Gastrocnemius medialis (tissue), 4 donors: ENCODE data around the gene LMAN2. TPM values are rescaled to one million over a fixed set of nuclear protein-coding genes. Genes with fewer than 3 reads are reported as not detected.

ENCODE experiments used
- ATAC-seq, 2 donors: fragments of 150-250 bp; one replicate each; pipeline ENCODE4 v1.9.1; 2016
- DNase-seq, 2 donors: peaks; one replicate each; pipeline ENCODE4 v3.0.0-alpha.2; 2019
- H3K27ac ChIP-seq, 4 donors: fragments of 200-600 bp; sonication (generic); 1 replicate in 1 of 4; 2 replicates in 3 of 4; pipeline ENCODE4 v1.5.1; 2016 to 2018; ENCODE audit warnings: mild to moderate bottlenecking in 2 of 4, moderate library complexity in 1 of 4
- H3K27me3 ChIP-seq, 3 donors: fragments of 200-600 bp; sonication (generic) in 2 of 3; 1 replicate in 1 of 3; 2 replicates in 2 of 3; pipeline versions ENCODE4 v1.5.1 to v1.6.0; 2016 to 2019; ENCODE audit warnings: mild to moderate bottlenecking in 1 of 3, moderate library complexity in 1 of 3
- H3K36me3 ChIP-seq, 2 donors: fragments of 200-600 bp; sonication (generic) in 1 of 2; one replicate each; pipeline ENCODE4 v1.5.1; 2017 to 2018
- H3K4me1 ChIP-seq, 2 donors: fragments of 200-600 bp; sonication (generic) in 1 of 2; one replicate each; pipeline ENCODE4 v1.5.1; 2016 to 2017; ENCODE audit warnings: mild to moderate bottlenecking in 2 of 2
- H3K4me3 ChIP-seq, 4 donors: fragments of 200-600 bp; sonication (generic) in 3 of 4; 1 replicate in 1 of 4; 2 replicates in 3 of 4; pipeline ENCODE4 v1.5.1; 2016 to 2019; ENCODE audit warnings: mild to moderate bottlenecking in 2 of 4
- H3K9me3 ChIP-seq, 3 donors: fragments of 200-600 bp; sonication (generic) in 2 of 3; 1 replicate in 1 of 3; 2 replicates in 2 of 3; pipeline ENCODE4 v1.5.1; 2016 to 2019
- CTCF ChIP-seq, 5 experiments: fragments of 450-650 bp in 3 of 5; fragments of 200-600 bp in 2 of 5; sonication (generic) in 2 of 5; IDR thresholded peaks in 4 of 5; conservative IDR thresholded peaks in 1 of 5; 1 replicate in 4 of 5; 2 replicates in 1 of 5; pipeline ENCODE4 v1.5.1; 2016 to 2019; ENCODE audit warnings: antibody characterized with exemption in 5 of 5, mild to moderate bottlenecking in 3 of 5, moderate library complexity in 3 of 5
- POLR2A ChIP-seq, 2 donors: fragments of 450-650 bp; IDR thresholded peaks; one replicate each; pipeline ENCODE4 v1.6.1; 2017; ENCODE audit warnings: antibody characterized with exemption in 2 of 2, mild to moderate bottlenecking in 2 of 2, moderate library complexity in 2 of 2
- in situ Hi-C, 4 donors: fragments of 200-750 bp; cut with MboI; loops; one replicate each; pipeline versions ENCODE4 v1.15.0 to v1.8.0; 2017; ENCODE audit warnings: low sequenced_read_pairs in 4 of 4
- intact Hi-C: fragments of 100-400 bp; cut with DNase I; formaldehyde crosslinking; loops from one replicate; pipeline ENCODE4 v1.15.1; 2023; ENCODE audit warnings: low total_unique reads
- total RNA-seq, 4 donors: library from RNA; depleted of rRNA; stranded (reverse); fragments of >200 nt; gene quantifications; one replicate each; pipeline versions ENCODE4 v1.1.0 to v1.2.3, GENCODE V29; 2016

LMAN2 gene
- total RNA-seq, 4 donors from 2014 or later = 70.2 to 109 (median 86.6) TPM

GRCh38 chr5:177392765-177393164 is 41.3 kb upstream of the LMAN2 start:
- TF ChIP-seq CTCF (IDR thresholded peaks at IDR 0.05 in 4 of 5, conservative IDR thresholded peaks at IDR 0.05 in 1 of 5) = no peak
- TF ChIP-seq POLR2A (IDR thresholded peaks at IDR 0.05) = no peak
- Histone ChIP-seq H3K4me3 (no peak overlapping the region), H3K27ac (no peak overlapping the region), H3K36me3 (no peaks in the 10 kb centered on the region), H3K4me1 (no peaks in the 10 kb centered on the region), H3K9me3 (no peaks in the 10 kb centered on the region), H3K27me3 (peaks cover 0 to 2% (median 0%) of the 10 kb centered on the region in 3 donors)
- intact Hi-C loops (no loop called here), in situ Hi-C loops (loop anchor here (5.0 to 25.0 kb wide), 4 partner anchors 52 to 120 kb away; partner anchors contain the start of genes DDX41 (in 1 of the 4), DOK3 (in 1 of the 4) and PRR7 (in 1 of the 4))
- DNase-seq = no peak
- ATAC-seq = no peak

GRCh38 chr5:177390363-177391300 is 39.2 kb upstream of the LMAN2 start:
- H3K4me1 ChIP-seq = no peaks in the 10 kb centered on the region
- no peaks in the 10 kb centered on the region for H3K27me3 ChIP-seq
- no peak overlapping the region for H3K4me3 ChIP-seq
- intact Hi-C loops (loop anchor here (1.0 kb wide), 2 partner anchors 64 to 111 kb away; no protein-coding TSS in a partner anchor), in situ Hi-C loops (loop anchor here (5.0 to 25.0 kb wide), 4 partner anchors 54 to 122 kb away; partner anchors contain the start of genes DDX41 (in 1 of the 4), DOK3 (in 1 of the 4) and PRR7 (in 1 of the 4))
- TF ChIP-seq CTCF (IDR thresholded peaks at IDR 0.05 in 4 of 5, conservative IDR thresholded peaks at IDR 0.05 in 1 of 5) (peak; percentile 91 to 99 (median 95)), POLR2A (IDR thresholded peaks at IDR 0.05) (no peak)
- ATAC-seq (peak; percentile 84 to 95), DNase-seq (peak; percentile 51 to 73)
- H3K36me3 ChIP-seq = no peaks in the 10 kb centered on the region
- H3K9me3 ChIP-seq = no peaks in the 10 kb centered on the region
- H3K27ac ChIP-seq = no peak overlapping the region

- TF ChIP-seq CTCF (IDR thresholded peaks at IDR 0.05 in 4 of 5, conservative IDR thresholded peaks at IDR 0.05 in 1 of 5) (no peak), POLR2A (IDR thresholded peaks at IDR 0.05) (no peak)
- Histone ChIP-seq H3K4me1 (no peaks in the 10 kb centered on the region), H3K9me3 (no peaks in the 10 kb centered on the region), H3K27me3 (no peaks in the 10 kb centered on the region), H3K36me3 (no peaks in the 10 kb centered on the region), H3K27ac (no peak overlapping the region), H3K4me3 (no peak overlapping the region)
- no peak for ATAC-seq
- DNase-seq = no peak
- in situ Hi-C loops = loop anchor here (5.0 to 25.0 kb wide), 5 partner anchors 55 to 123 kb away; partner anchors contain the start of genes DOK3 (in 2 of the 4), DDX41 (in 1 of the 4) and PRR7 (in 1 of the 4)
- intact Hi-C loops = loop anchor here (1.0 kb wide), 2 partner anchors 65 to 112 kb away; no protein-coding TSS in a partner anchor
Measured at GRCh38 chr5:177389241-177390169, 38.0 kb upstream of the LMAN2 start.

- no peak for DNase-seq
- no peak for TF ChIP-seq POLR2A (IDR thresholded peaks at IDR 0.05)
- no peak for TF ChIP-seq CTCF (IDR thresholded peaks at IDR 0.05 in 4 of 5, conservative IDR thresholded peaks at IDR 0.05 in 1 of 5)
- H3K27ac ChIP-seq = no peak overlapping the region
- no peak overlapping the region for H3K4me3 ChIP-seq
- H3K9me3 ChIP-seq = no peaks in the 10 kb centered on the region
- H3K36me3 ChIP-seq = no peaks in the 10 kb centered on the region
- in situ Hi-C loops (loop anchor here in 2 of 4 donors (10.0 to 25.0 kb wide), 2 partner anchors 116 to 124 kb away; partner anchors contain the start of genes DOK3 (in 2 of the 2) and DDX41 (in 1 of the 2)), intact Hi-C loops (no loop called here)
- no peaks in the 10 kb centered on the region for H3K4me1 ChIP-seq
- H3K27me3 ChIP-seq = no peaks in the 10 kb centered on the region
- no peak for ATAC-seq
Measured at GRCh38 chr5:177388521-177389052, 37.1 kb upstream of the LMAN2 start.
